HG03045 (cell line): ENCODE results near the gene AKR1E2.

Experiments
- ATAC-seq: cut with Tn5 transposase; IDR thresholded peaks from one replicate; pipeline ENCODE4 v1.9.1; 2021; ENCODE audit warnings: mild to moderate bottlenecking, moderate library complexity; ENCODE audit not compliant: unreplicated experiment

Gene AKR1E2

GRCh38 chr10:4889959-4890358 lies 64.0 kb downstream of the AKR1E2 start:
- no peak for ATAC-seq

- no peak for ATAC-seq
Measured at GRCh38 chr10:4892681-4893080, 66.7 kb downstream of the AKR1E2 start.

GRCh38 chr10:4894335-4894734 lies 68.3 kb downstream of the AKR1E2 start:
- no peak for ATAC-seq
